Measurements from ENCODE around the gene FUT8. TPM values are rescaled to one million over a fixed set of nuclear protein-coding genes. Genes with fewer than 3 reads are reported as not detected.

Gene FUT8
- total RNA-seq, 2 experiments from 2014 or later: 58.6 to 65.6 TPM

DNA sequence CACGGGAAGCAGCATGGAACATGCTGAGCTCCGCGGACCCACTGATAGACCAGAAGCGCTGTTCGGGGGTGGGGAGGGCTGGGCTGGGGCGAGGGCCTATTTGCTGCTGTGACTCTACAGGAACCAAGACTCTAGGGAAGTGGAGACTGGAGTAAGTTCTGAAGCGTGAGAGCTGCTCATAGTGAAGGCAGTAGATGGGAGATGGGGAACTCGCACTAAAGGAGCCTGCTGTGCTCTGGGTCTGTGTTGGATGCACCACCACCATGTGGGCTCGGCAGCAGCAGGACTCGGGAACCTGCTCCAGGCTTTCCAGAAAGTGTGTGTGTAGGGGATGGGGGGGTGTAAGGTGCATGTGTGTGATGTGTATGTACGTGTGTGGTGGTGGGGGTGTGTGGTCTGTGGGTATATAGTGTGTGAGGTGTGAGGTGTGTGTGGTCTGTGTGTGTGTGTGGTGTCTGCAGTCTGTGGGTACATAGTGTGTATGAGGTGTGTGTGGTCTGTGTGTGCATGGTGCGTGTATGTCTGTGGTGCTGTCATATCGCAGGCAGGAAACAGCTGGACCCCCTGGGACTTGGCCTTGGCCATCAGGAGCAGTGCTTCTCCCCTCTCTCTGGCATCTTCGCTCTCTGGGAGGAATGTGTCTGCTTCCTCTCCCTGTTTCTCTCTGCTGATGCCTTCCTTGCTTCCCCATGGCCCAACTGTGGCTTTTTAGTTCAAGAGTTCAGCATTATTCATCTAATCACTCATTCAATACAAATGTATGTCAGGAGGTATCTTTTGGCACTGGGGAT is 378.9 kb downstream of the FUT8 start:
- no peak for DNase-seq
- no peaks in the 10 kb centered on the region for H3K36me3 Mint-ChIP-seq
- H3K4me1 Mint-ChIP-seq: no peaks in the 10 kb centered on the region

DNA sequence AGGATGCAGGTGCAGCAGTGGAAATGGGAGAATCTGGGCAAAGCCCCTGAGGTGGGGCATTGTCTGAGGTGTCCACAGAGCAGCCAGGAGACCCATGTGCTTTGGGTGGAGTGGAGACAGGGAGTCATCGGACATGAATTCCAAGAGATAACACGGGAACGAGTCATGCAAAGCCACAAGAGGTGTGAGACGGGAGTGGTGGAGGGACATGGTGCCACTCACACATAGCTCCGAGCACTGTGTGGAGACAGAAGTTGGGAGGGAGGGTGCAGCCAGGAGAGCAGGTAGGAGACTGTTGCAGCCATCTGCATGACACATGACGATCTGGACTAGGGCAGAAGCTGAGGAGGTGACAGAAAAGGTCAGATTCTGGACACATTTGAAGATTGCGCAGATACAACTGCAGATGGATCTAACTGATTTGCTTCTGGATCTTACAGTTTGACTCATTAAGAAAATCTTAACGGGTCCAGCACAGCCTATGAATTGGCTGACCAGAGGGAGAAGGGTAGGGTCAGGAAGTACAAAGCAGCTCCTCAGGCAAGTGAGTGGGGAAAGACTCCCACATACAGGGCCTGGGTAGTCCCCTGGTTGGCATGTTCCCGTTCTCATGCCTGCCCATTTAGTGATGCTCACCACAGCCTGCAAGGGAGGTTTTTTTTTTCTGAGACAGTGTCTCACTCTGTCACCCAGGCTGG is 379.8 kb downstream of the FUT8 start:
- H3K36me3 Mint-ChIP-seq: no peaks in the 10 kb centered on the region
- no peak overlapping the region for H3K4me3 Mint-ChIP-seq
- no peaks in the 10 kb centered on the region for H3K4me1 Mint-ChIP-seq
- no peaks in the 10 kb centered on the region for H3K9me3 Mint-ChIP-seq
- no peak for DNase-seq
- no peaks in the 10 kb centered on the region for H3K27me3 Mint-ChIP-seq
- H3K27ac Mint-ChIP-seq: no peak overlapping the region

More for the DNA sequence above, 378.9 kb downstream of the FUT8 start:
- no peak overlapping the region for H3K27ac Mint-ChIP-seq
- no peak overlapping the region for H3K4me3 Mint-ChIP-seq
- no peaks in the 10 kb centered on the region for H3K27me3 Mint-ChIP-seq
- H3K9me3 Mint-ChIP-seq: no peaks in the 10 kb centered on the region

Measured in activated naive CD8-positive, alpha-beta T cell treated with anti-CD3 and anti-CD28 coated beads for 36 hours (primary cell).